NCI-H446 (cell line): Measurements from ENCODE around the gene INA.
A peak's percentile ranks its signal among the peaks of the same experiment; 100 is the strongest.
"Not testable (repeated sequence)": the region's sequence is repeated elsewhere in the genome, so short reads cannot be mapped to it uniquely, and the experiment has no call there.

Source experiments
- DNase-seq, 2 experiments: peaks; one replicate each; lab custom pipeline; 2025; lab: John Stamatoyannopoulos, UW

INA gene

GRCh38 chr10:103276896-103277712 is at the start of gene INA:
INA (plus strand) TSS chr10:103277138; CDS start chr10:103277212, 74 bp downstream.
- peak in 1 of 2 experiments; percentile 61 for DNase-seq

- DNase-seq, result no peak
These were observed 49.5 kb upstream of the INA start for GRCh38 chr10:103227416-103227815.

- no peak for DNase-seq
These were observed 45.8 kb upstream of the INA start for GRCh38 chr10:103231047-103231551.

- no peak for DNase-seq
These were observed 44.7 kb upstream of the INA start for GRCh38 chr10:103232131-103232673.

- no peak for DNase-seq
These were observed 44.0 kb upstream of the INA start for GRCh38 chr10:103232772-103233488.

GRCh38 chr10:103235775-103236174 is 41.2 kb upstream of the INA start:
- DNase-seq, result no peak

GRCh38 chr10:103238506-103239252 is 38.3 kb upstream of the INA start:
- peak in 1 of 2 experiments; percentile 1 for DNase-seq

GRCh38 chr10:103241262-103242011 is 35.5 kb upstream of the INA start:
- peak in 1 of 2 experiments; percentile 3 for DNase-seq

- DNase-seq, result peak; percentile 40 to 56
These were observed 32.2 kb upstream of the INA start for GRCh38 chr10:103244666-103245271.

- DNase-seq, result not testable (repeated sequence)
These were observed 31.4 kb upstream of the INA start, which contains the start of gene RPEL1 for GRCh38 chr10:103245587-103245986. RPEL1 (plus strand) TSS chr10:103245887; CDS start chr10:103245997, 110 bp downstream.

- DNase-seq, result no peak
These were observed 30.6 kb upstream of the INA start for GRCh38 chr10:103246324-103246723.

- DNase-seq, result no peak
These were observed 22.8 kb upstream of the INA start for GRCh38 chr10:103254113-103254512.

- no peak for DNase-seq
These were observed 22.2 kb upstream of the INA start for GRCh38 chr10:103254538-103255325.

GRCh38 chr10:103256613-103257012 is 20.3 kb upstream of the INA start:
- no peak for DNase-seq

GRCh38 chr10:103257812-103258211 is 19.1 kb upstream of the INA start:
- DNase-seq, result no peak

GRCh38 chr10:103258928-103259327 is 18.0 kb upstream of the INA start:
- DNase-seq, result not testable (repeated sequence)

GRCh38 chr10:103259989-103260388 is 16.9 kb upstream of the INA start:
- no peak for DNase-seq

- DNase-seq, result no peak
These were observed 14.7 kb upstream of the INA start for GRCh38 chr10:103262229-103262628.

- no peak for DNase-seq
These were observed 11.1 kb upstream of the INA start for GRCh38 chr10:103265717-103266329.
